Epithelial cell of esophagus (primary cell): Measurements from ENCODE around the gene CHAF1A.

Experiments used
- DNase-seq: peaks from one replicate; pipeline ENCODE4 v3.0.0; 2010; ENCODE audit warnings: low read depth
- H3K4me3 ChIP-seq: 2 replicates; pipeline ENCODE4 v1.5.1; 2011; ENCODE audit warnings: mild to moderate bottlenecking, low read length, control low read depth
- TF ChIP-seq, protein P1 (sequence below): IDR thresholded peaks from 2 replicates; pipeline ENCODE4 v1.5.1; 2011; ENCODE audit warnings: low read depth, mild to moderate bottlenecking, low read length, control low read depth, inconsistent platforms; ENCODE audit not compliant: insufficient read depth; ENCODE audit errors: missing control alignments

Gene CHAF1A

GRCh38 chr19:4386041-4386782, 16.2 kb upstream of the CHAF1A start:
- H3K4me3 ChIP-seq: no peak overlapping the region
- TF ChIP-seq, protein P1, sequence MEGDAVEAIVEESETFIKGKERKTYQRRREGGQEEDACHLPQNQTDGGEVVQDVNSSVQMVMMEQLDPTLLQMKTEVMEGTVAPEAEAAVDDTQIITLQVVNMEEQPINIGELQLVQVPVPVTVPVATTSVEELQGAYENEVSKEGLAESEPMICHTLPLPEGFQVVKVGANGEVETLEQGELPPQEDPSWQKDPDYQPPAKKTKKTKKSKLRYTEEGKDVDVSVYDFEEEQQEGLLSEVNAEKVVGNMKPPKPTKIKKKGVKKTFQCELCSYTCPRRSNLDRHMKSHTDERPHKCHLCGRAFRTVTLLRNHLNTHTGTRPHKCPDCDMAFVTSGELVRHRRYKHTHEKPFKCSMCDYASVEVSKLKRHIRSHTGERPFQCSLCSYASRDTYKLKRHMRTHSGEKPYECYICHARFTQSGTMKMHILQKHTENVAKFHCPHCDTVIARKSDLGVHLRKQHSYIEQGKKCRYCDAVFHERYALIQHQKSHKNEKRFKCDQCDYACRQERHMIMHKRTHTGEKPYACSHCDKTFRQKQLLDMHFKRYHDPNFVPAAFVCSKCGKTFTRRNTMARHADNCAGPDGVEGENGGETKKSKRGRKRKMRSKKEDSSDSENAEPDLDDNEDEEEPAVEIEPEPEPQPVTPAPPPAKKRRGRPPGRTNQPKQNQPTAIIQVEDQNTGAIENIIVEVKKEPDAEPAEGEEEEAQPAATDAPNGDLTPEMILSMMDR: peak; percentile 8
- no peak for DNase-seq

DNA sequence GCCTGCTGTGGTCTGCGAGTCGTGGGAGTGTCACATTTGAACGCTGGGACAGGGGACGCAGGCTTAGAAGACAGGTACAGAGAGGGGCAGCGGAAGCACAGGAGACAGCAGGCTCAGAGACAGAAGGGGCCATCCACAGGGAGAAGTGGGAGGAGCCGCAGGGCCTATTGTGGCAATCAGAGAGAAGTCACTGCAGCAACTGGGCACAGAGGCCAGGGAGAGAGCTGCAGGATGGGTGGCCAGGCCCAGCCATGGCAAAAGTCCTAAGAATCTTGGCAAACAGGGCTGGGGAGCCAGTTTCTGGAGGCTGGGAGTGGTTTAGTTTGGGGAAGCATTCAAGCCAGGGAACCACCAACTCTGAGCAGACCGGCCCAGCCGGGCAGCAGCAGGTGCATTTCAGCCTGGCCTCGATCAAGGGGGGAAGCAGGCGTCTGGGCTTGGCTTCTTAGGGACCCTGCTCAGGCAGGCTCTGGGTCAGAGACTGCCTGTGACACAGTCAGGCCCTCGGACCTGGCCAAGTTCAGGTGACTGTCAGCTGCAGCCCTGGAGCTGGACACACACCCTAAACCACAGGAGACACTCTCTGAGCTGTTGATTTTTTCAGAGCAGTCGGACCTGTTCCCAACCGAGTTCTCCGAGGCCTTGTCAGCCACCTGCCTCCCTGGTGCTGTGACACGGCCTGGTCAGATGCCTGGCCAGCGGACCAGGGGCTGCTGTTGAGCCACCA, 13.9 kb upstream of the CHAF1A start:
- no peak overlapping the region for H3K4me3 ChIP-seq
- no peak for DNase-seq
- TF ChIP-seq, protein P1: no peak

DNA sequence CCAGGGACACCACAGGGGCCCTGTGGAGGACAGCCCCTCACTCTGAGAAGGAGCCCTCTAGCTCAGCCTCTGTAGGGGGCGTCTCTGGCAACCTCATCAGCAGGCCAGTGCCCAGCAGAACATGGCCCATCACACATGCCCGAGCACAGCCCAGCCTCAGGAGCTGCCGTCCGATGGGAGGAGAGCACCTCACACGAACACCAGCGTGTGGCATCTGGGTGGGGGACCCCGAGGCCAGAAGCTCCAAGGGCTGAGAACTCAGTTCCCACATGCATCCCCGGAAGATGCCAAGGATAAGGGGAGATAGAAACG, 13.4 kb upstream of the CHAF1A start:
- TF ChIP-seq, protein P1: no peak
- H3K4me3 ChIP-seq: no peak overlapping the region
- DNase-seq: no peak

- no peak for DNase-seq
- TF ChIP-seq, protein P1: no peak
- no peak overlapping the region for H3K4me3 ChIP-seq
Observed at GRCh38 chr19:4389511-4390016, 12.9 kb upstream of the CHAF1A start.

DNA sequence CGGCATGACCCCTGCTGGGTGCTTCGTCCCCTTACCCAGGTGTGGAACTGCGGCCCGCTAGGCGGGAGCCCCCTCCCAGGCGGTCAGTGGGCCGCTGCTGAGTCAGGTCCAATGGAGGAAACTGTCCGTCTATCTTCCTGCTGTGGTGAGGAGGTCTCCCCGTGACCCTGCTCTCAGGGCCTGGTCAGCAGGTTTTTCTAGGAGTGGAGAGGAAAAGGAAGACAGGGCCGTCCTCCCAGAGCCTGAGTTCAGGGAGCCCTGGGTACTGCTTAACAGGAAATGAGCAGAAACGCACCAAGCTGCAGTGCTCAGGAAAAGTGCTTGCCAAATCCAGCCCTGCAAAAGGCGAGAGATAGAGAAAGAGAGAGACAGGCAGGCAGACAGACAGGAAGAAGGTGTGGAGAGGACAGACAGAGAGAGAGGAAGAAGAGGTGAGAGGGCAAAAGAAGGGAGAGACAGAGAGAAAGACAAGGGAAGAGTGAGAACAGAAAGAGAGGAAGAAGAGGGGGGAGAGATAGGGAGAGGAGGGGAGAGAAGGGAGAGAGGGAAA, 12.3 kb upstream of the CHAF1A start:
- no peak for DNase-seq
- TF ChIP-seq, protein P1: no peak
- no peak overlapping the region for H3K4me3 ChIP-seq

GRCh38 chr19:4390567-4391305, 11.7 kb upstream of the CHAF1A start:
- no peak overlapping the region for H3K4me3 ChIP-seq
- TF ChIP-seq, protein P1: no peak
- peak; percentile 69 for DNase-seq
